GM04504 (cell line): ENCODE data around the gene APOBEC2.
"Not testable (repeated sequence)": the region's sequence is repeated elsewhere in the genome, so short reads cannot be mapped to it uniquely, and the experiment has no call there.

Experiments
- DNase-seq: peaks from one replicate; pipeline ENCODE4 v3.0.0-alpha.2; 2012; ENCODE audit warnings: low read depth

APOBEC2 gene

DNA sequence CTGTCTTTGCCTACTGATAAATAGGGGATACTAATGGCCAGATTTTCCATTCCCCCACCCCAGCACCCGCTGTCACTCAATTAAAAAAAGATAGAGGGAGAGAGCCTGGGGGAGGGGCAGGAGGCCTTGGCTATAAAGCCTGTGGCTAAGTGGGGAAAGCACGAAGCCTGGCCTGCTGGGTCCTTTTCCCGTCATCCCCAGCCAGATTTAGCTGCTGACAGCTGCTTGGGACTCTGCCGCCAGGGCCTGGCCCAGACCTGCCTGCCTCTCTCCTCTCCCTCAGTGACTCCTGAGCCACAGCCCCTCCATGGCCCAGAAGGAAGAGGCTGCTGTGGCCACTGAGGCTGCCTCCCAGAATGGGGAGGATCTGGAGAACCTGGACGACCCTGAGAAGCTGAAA, at the start of gene APOBEC2:
APOBEC2 (plus strand) TSS at position 162 of the 400 bp plus-strand sequence; CDS start at position 308, 146 bp downstream.
- no peak for DNase-seq

- not testable (repeated sequence) for DNase-seq
Observed at GRCh38 chr6:41006217-41006616, 46.8 kb upstream of the APOBEC2 start.

DNA sequence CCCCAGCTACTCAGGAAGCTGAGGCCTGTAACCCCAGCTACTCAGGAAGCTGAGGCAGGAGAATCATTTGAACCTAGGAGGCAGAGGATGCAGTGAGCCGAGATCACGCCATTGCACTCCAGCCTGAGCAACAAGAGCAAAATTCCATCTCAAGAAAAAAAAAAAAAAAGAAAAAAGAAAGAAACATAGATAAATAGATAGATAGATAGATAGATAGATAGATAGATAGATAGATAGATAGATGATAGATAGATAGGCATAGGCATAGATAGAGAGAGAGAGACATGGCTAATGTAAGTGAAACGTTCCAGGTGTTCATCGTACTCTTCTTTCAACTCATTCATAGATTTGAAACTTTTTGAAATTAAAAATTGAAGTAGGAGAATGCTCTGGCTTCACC, 46.0 kb upstream of the APOBEC2 start:
- not testable (repeated sequence) for DNase-seq

- no peak for DNase-seq
Observed at GRCh38 chr6:41008011-41008410, 45.0 kb upstream of the APOBEC2 start.

DNA sequence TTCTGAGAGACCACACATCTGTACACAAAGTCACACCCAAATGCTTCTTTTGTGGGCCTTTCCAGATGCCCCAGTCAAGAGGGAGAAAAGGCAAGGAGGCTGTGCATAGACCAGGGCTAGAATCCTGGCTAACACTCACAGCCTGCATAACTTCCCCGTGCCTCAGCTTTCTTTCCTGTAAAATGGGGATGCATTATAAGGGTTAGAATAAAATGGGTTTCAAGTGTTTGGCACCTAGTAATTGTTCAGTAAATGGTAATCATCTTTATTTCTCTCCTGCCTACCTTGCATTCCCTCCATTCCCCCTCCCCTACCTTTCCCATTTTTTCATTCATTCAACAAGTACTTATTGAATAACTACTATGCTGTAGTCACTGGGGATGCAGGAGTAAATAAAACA, 43.3 kb upstream of the APOBEC2 start:
- DNase-seq: no peak

DNA sequence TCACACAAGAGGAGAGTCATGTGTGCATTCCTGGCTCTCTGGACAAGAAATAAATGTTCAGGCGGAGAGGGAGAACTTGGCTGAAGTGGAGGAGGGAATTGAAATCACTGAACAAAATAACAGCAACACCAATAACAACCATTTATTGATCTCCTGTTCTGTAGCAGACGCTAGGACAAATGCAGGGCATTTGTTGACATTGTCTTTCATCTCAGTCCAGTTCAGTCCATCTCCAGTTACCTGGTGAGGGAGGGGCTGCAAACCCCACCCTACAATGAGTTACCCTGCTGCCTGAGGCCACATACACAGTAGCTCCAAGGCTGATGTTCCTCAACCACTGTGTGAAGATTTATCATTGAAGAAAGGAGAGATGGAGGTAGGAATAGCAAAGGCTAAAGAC, 41.3 kb upstream of the APOBEC2 start:
- no peak for DNase-seq

DNA sequence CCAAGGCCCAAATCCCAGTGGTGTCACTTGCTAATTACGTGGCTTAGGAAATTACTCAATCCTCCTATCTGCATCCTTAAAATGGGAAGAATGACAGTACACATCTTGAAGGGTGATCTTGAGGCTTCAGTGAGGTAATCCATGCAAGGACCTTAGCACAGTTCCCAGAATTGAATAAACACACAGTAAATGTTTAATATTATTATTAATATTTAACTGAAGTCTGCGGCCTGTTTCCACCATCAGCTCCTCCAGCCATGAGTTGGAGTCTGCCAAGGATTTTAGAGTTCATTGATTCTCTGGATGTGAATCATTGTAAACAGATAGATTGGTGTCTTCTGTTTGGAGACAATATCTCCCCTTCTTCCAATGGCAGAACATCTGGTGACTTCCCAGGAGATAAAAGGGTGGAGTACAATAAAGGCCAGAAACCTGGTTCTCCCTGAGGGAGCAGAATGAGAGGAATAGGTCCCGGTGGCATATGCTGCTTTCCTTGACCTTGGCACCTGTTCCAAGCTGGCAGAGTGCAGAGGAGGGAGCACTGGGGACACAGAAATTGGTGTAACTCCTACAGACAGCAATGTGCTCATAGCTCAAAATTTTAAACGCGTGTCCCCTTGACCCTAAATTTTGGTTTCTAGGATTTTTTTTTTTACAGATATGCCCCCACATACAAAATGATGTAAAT, 39.4 kb upstream of the APOBEC2 start:
- no peak for DNase-seq

GRCh38 chr6:41014780-41015179, 38.2 kb upstream of the APOBEC2 start:
- DNase-seq: no peak

DNA sequence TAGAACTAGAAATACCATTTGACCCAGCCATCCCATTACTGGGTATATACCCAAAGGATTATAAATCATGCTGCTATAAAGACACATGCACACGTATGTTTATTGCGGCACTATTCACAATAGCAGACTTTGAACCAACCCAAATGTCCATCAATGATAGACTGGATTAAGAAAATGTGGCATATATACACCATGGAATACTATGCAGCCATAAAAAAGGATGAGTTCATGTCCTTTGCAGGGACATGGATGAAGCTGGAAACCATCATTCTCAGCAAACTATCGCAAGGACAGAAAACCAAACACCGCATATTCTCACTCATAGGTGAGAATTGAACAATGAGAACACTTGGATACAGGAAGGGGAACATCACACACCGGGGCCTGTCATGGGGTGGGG, 37.1 kb upstream of the APOBEC2 start:
- not testable (repeated sequence) for DNase-seq

GRCh38 chr6:41017663-41018062, 35.3 kb upstream of the APOBEC2 start:
- no peak for DNase-seq

- DNase-seq: peak; percentile 46
Observed at GRCh38 chr6:41021832-41022231, 31.2 kb upstream of the APOBEC2 start.

- no peak for DNase-seq
Observed at GRCh38 chr6:41022294-41022693, 30.7 kb upstream of the APOBEC2 start.

DNA sequence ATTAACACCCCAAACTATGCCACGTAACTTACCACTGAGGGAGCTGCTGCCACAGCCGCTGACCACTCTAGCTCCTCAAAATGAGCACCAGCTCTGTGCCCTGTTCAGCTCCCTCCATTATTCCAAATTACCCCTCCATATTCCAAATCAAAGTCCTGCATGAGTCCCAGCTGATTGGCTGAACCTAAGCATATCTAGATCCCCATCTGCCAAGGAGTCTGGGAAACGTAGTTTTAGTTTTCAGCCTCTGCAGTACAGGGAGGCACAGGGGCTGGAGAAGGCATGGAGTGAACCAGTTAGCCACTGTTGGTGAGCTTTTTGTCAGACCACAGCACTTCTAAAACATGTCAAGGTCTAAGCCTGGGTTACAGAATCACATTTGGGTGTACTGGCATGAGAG, 29.9 kb upstream of the APOBEC2 start:
- no peak for DNase-seq

DNA sequence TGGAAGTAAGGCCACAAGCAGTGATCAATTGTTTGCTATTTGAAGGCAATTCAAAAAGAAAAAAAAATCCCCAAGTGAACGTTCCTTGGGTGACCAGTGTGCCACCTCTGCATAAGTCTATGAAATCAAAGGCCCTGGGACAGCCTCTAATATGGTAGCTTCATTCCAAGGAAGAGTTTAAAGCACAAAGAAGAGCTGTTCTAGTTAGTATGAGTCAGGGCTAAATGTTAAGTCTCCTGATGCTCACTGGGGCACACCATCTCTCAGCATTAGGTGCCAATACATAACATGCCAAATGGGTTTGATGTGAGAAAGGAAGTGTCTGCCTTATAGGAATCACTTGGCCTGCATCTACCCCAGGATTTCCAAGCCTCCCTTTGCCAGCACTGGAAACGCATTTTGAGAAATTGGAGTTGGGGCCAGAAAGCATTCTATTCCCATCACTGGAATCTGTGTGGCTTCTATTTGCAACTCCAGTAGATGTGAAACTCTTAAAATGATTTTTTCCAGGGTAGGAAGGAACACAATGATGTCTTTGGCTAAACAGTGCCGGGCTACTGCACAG, 27.0 kb upstream of the APOBEC2 start:
- DNase-seq: no peak

GRCh38 chr6:41027241-41027640, 25.8 kb upstream of the APOBEC2 start:
- DNase-seq: no peak

DNA sequence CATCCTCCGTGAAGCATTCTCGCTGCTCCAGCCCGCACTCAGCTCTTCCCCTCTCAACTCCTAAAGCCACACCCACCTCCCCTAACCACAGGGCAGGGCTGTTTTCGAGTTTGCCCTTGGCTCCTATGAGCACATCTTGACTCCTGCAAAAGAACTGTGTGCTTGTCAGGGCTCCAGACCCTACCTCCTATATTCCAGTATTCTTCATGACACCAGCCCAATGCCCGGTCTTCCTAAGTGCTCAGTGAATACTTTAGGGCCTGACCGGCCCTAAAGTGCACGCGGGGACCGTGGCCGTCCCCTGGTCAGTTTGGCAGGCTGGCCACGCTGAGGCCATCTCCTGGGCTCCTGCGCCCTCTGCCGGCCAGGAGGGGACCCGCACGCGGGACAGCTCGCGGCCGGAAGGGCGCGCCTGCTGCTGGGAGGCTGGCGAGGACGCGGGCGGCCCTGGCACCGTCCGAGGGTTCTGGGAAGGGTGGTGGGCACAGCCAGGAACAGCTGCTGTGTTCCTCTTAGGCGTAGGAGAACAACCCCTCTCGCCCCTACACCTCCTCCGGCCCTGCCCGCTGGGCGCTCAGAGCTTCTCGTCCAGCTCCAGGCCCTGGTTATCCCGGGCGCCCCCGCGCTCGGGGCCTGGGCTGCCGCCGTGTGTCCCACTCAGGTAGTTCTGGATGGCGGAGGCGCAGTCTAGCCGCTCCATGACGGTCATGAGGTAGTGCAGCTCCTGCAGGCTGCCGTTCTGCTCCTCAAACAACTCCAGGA, 25.0 kb upstream of the APOBEC2 start:
- DNase-seq: no peak

DNA sequence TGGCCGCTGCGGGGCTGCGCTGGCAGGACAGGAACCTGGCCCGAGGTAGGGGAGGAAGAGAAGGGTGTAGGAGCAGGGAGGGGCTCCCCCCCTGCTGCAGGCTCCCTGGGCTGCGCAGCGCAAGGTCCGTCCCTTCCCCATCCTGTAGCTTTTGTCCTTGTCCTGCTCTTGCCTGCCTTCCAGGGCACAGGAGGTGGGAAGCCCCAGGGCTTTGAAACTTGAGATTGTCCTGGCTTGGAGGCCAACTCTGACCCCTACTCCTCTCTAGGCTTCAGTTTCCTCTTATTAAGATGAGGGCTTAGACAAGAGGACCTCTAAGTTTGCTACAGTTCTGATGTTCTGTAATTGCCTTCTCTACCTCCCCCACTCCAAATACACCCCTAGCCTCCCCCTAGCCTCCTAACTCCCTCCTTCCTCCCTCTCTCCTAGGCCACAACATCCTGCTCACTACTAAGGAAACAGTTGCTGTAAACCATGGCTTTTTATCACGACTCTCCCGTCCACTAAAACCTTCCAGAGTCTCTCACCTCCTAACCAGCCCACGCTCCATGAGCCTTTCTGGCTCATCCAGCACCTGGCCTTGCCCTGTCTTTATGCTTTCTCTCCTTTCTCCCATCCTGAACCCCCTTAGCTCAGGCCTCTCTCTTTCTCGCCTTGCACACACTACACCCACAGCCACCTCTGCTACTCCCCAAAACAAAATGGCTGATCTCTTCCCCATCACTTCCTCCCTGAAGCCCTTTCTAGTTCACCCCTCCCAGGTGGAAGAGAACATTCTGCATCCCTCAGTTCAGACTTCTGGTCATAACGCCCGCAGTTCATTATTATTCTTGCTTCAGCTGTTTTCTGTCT, 24.2 kb upstream of the APOBEC2 start:
- DNase-seq: no peak

- DNase-seq: no peak
Observed at GRCh38 chr6:41032830-41033229, 20.2 kb upstream of the APOBEC2 start.

DNA sequence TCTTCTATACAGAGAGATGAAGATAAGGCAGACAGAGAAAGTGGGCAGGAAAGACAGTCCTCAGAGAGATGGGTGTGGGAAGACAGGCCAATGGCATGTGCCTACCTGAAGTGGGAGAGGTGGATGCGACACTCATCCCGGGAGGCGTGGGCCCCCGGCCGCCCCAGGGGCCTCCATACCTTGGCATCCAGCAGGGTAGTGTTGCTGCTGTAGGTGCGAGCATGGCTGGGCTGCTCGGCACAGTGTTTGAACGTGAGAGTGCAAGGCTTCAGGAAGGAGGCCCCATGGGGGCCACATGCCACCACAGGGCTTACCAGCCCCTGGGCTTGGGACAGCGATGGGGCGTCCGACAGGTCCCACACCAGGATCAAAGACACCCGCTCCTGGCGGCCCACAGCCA, 19.2 kb upstream of the APOBEC2 start:
- DNase-seq: no peak

DNA sequence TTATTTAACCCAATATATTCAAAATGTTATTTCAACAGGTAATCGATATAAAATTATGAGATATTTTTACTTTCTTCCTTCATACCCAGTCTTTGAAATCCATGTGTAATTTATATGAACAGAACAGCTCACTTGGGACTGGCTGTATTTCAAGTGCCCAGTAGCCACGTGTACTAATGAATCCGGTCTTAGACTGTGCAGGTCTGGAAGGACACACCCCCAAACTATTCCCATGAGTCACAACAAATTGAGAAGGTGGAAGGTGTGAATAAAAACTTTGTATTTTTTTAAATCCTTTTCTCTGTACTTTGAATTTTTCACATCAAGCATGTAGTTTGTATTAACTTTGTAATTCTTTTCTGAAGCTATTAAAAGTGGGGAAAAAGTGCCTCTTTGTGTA, 16.8 kb upstream of the APOBEC2 start:
- no peak for DNase-seq

- DNase-seq: no peak
Observed at GRCh38 chr6:41036601-41037000, 16.4 kb upstream of the APOBEC2 start.

DNA sequence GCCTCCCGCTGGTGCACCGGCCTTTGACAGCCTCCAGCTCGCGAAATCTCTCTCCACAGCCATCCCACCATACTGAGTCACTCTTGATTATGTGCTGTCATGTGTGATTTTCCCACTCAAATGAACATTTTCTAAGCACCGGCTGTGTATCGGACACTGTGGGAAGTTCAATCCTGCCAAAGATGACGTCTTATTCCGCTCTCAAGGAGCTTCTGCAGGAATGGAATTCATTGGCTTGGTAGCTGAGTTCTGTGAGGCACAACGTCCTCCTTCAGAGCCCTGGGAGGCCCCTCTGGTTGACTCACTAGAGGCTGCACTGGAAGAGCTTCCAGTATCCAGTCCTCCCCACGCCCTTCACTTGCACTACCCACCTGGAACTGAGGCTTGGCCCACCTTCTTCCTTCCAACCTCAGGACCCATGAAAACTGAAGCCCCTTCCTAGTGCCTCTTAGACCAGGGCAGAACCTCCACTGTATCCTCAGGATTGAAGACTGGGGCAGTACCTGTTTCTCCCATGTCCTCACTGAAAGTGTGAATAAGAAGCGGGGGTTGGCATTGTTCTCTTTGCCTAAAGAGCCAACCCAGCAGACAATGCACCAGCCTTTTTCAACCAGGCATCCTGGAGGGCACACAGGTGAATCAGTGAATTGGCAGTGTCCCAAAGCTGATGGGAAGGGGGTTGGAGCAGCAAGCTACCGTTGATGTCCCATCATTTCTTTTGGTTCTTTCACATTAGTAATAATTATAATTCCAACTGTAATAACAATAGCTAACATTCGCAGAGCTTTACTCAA, 15.7 kb upstream of the APOBEC2 start:
- DNase-seq: no peak
